Kidney (tissue), 14 donors: ENCODE measurements around the gene GABRA4. TPM values are rescaled to one million over a fixed set of nuclear protein-coding genes. Genes with fewer than 3 reads are reported as not detected.

Source experiments
- DNase-seq, 5 donors: peaks; one replicate each; pipeline ENCODE4 v3.0.0-alpha.2; 2013 to 2020
- FAIRE-seq: peaks from 2 replicates; lab custom pipeline; 2012; peaks lifted over from hg19 to GRCh38; lab: Jason Lieb, UNC
- H3K27ac ChIP-seq, 2 donors: one replicate each; pipeline ENCODE4 v1.7.0; 2013; ENCODE audit warnings: low read depth in 2 of 2, low read length in 2 of 2, inconsistent platforms in 1 of 2
- H3K27me3 ChIP-seq: one replicate; pipeline ENCODE4 v1.7.1; 2013; ENCODE audit warnings: low read length, inconsistent platforms; ENCODE audit not compliant: control insufficient read depth, insufficient read depth
- H3K36me3 ChIP-seq, 3 donors: one replicate each; pipeline versions ENCODE4 v1.7.0 to v1.7.1; 2013; ENCODE audit warnings: low read length in 3 of 3, control low read depth in 1 of 3, inconsistent platforms in 1 of 3; ENCODE audit not compliant: insufficient read depth in 3 of 3, control insufficient read depth in 2 of 3
- H3K4me1 ChIP-seq, 3 donors: one replicate each; pipeline versions ENCODE4 v1.7.0 to v1.7.1; 2013; ENCODE audit warnings: low read length in 3 of 3, inconsistent platforms in 1 of 3, low read depth in 1 of 3; ENCODE audit not compliant: control insufficient read depth in 2 of 3, insufficient read depth in 2 of 3
- H3K4me3 ChIP-seq, 3 donors: one replicate each; pipeline versions ENCODE4 v1.7.0 to v1.8.1; 2013; ENCODE audit warnings: low read length in 3 of 3, control low read depth in 1 of 3, inconsistent platforms in 1 of 3
- H3K9ac ChIP-seq, 3 donors: one replicate each; pipeline versions ENCODE4 v1.7.0 to v1.7.1; 2013; ENCODE audit warnings: low read length in 3 of 3, control low read depth in 1 of 3, inconsistent platforms in 1 of 3
- H3K9me3 ChIP-seq, 3 donors: one replicate each; pipeline versions ENCODE4 v1.7.0 to v1.7.1; 2013; ENCODE audit warnings: low read length in 3 of 3, control low read depth in 1 of 3, inconsistent platforms in 1 of 3; ENCODE audit not compliant: control insufficient read depth in 2 of 3, insufficient read depth in 1 of 3
- intact Hi-C: fragments of 100-400 bp; cut with DNase I; formaldehyde crosslinking; loops from one replicate; pipeline ENCODE4 v1.11.1; 2022
- polyA plus RNA-seq: library from polyadenylated mRNA; stranded (reverse); fragments of 350-450 nt; fragmentation: Illumina TruSeq; extraction: RNeasy Lipid Tissue Mini Kit (QIAGEN cat#74804); gene quantifications from one replicate; pipeline ENCODE4 v1.2.3, GENCODE V29; 2014; ENCODE audit warnings: low read depth, low replicate concordance; ENCODE audit not compliant: insufficient read depth
- total RNA-seq: library from RNA; stranded (reverse); fragmentation: NEBNext Ultra II Directional; extraction: Animal tissue kit (Norgen Biotek cat#: 25700); gene quantifications from one replicate; pipeline ENCODE4 v1.2.1, GENCODE V29; 2021
- TF ChIP-seq, protein P1 (sequence below): IDR thresholded peaks from 3 replicates; pipeline ENCODE4 v1.5.1; 2012; ENCODE audit warnings: mild to moderate bottlenecking, moderate library complexity, borderline replicate concordance; ENCODE audit not compliant: insufficient read depth; ENCODE audit errors: extremely low read depth
- donor health status: control.
- donor health status: control.
- donor health status: control.
- donor health status: control.
- donor health status: control.
- donor health status: DM: yes; HTN: yes; CAD: no.
- donor health status: Normal renal cell carcinoma (clear cell type).

The GABRA4 gene
- total and polyA plus RNA-seq, 2 donors from 2014 or later = 0.17 to 0.19 TPM

DNA sequence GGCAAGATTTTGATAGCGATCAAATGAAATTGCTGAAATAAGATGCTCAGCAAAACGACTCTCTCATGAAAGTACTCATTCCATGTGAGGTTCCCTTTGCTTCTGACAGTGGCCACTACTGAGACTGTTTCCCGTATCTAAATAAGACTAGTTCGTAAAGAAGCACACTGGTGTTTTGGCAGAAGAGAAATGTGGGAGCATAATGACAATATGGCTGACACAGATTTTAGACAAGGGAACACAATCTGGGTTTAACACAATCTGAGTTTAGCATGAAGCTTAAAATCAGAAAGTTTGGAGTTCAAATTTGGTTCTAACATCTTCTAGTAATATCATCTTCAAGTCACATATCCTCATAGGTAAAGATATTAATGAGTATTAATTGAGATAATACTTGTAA lies 13.7 kb downstream of the GABRA4 start:
- Histone ChIP-seq H3K4me1 (no peaks in the 10 kb centered on the region), H3K27ac (no peak overlapping the region), H3K9me3 (peaks cover 0 to 3% (median 0%) of the 10 kb centered on the region in 3 donors), H3K9ac (no peak overlapping the region), H3K36me3 (no peaks in the 10 kb centered on the region), H3K4me3 (no peak overlapping the region), H3K27me3 (no peaks in the 10 kb centered on the region)
- FAIRE-seq (no peak), DNase-seq (no peak)
- intact Hi-C loops = no loop called here
- TF ChIP-seq, protein P1, sequence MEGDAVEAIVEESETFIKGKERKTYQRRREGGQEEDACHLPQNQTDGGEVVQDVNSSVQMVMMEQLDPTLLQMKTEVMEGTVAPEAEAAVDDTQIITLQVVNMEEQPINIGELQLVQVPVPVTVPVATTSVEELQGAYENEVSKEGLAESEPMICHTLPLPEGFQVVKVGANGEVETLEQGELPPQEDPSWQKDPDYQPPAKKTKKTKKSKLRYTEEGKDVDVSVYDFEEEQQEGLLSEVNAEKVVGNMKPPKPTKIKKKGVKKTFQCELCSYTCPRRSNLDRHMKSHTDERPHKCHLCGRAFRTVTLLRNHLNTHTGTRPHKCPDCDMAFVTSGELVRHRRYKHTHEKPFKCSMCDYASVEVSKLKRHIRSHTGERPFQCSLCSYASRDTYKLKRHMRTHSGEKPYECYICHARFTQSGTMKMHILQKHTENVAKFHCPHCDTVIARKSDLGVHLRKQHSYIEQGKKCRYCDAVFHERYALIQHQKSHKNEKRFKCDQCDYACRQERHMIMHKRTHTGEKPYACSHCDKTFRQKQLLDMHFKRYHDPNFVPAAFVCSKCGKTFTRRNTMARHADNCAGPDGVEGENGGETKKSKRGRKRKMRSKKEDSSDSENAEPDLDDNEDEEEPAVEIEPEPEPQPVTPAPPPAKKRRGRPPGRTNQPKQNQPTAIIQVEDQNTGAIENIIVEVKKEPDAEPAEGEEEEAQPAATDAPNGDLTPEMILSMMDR = no peak

DNA sequence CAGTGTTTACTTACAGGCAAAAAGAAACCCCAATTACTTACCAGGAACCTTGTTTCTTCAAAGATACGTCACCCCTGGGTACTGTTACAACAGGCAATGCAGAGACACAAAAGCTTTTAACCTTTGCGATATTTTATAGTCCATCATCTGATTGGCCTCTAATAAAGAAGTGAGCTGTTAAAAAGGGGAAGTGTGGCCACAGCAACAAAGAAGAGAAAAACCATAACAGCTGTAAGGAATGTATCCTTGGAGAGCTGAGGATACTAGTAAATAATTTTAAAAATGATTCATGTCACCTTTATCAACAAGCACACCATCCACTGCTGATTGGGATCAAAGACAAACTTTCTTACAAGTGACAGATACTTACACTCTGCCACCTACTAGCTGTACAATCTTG lies 14.1 kb downstream of the GABRA4 start:
- intact Hi-C loops = no loop called here
- DNase-seq (no peak), FAIRE-seq (no peak)
- Histone ChIP-seq H3K4me1 (no peaks in the 10 kb centered on the region), H3K27me3 (no peaks in the 10 kb centered on the region), H3K9ac (no peak overlapping the region), H3K4me3 (no peak overlapping the region), H3K9me3 (peaks cover 0 to 3% (median 0%) of the 10 kb centered on the region in 3 donors), H3K27ac (no peak overlapping the region), H3K36me3 (no peaks in the 10 kb centered on the region)
- TF ChIP-seq, protein P1 = no peak

DNA sequence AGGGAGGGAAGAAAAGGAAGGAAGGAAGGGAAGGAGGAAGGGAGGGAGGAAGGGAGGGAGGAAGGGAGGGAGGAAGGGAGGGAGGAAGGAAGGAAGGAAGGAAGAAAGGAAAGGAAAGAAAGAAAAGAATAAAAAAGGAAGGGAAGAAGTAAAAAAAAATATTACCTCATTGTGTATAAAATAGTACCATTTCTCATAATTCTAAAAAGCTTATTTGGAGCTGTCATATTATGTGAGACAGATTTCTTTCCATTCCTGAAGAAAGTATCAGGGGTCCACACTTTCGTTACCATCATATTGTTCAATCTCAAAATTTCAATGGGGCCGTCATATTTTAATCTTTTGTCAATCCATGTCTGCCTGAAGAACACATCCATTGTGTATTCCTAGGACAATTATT lies 16.1 kb downstream of the GABRA4 start:
- H3K9ac ChIP-seq = no peak overlapping the region
- no peaks in the 10 kb centered on the region for H3K36me3 ChIP-seq
- H3K9me3 ChIP-seq = peaks cover 0 to 3% (median 0%) of the 10 kb centered on the region in 3 donors
- intact Hi-C loops = no loop called here
- no peak overlapping the region for H3K27ac ChIP-seq
- TF ChIP-seq, protein P1 = no peak
- no peak for DNase-seq
- H3K4me1 ChIP-seq = no peaks in the 10 kb centered on the region
- no peaks in the 10 kb centered on the region for H3K27me3 ChIP-seq
- FAIRE-seq = no peak
- H3K4me3 ChIP-seq = no peak overlapping the region

DNA sequence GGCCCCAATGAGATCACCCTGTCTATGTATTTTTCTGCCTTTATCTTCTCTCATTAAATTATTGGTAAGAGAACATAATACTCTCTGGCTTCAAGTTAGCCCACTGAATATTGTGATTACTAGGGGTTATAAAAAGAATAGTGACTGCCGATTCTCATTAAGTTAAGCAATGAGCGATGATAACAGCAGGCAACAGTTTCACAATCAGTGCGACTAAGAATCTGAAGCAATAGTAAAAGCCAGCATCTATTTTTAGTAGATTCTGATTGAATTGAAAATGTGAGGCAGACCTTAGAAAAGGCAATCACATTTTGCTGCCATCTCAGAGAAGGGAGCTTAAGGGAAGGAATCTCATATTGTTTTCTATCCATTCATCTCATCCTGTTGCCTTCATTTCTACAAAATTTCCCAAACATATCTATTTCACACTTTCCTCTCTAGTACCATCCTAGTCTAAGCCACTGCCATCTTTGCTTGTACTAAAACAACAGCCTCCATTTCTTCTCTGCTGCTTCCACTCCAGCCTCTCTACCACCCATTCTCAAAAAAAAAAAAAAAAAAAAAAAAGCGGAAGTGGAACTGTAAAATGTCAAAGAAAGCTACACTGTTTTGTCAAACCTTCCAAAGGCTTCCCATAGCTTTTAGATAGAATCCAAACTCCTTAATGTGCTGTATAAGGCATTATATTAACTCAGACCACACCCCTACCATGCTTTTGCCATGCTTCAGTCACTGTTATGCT lies 17.4 kb downstream of the GABRA4 start:
- Histone ChIP-seq H3K9ac (no peak overlapping the region), H3K27me3 (no peaks in the 10 kb centered on the region), H3K36me3 (no peaks in the 10 kb centered on the region), H3K4me3 (no peak overlapping the region), H3K27ac (no peak overlapping the region), H3K9me3 (peaks cover 0 to 3% (median 0%) of the 10 kb centered on the region in 3 donors), H3K4me1 (no peaks in the 10 kb centered on the region)
- no peak for FAIRE-seq
- DNase-seq = no peak
- TF ChIP-seq, protein P1 = no peak
- intact Hi-C loops = no loop called here
